ENCODE data around the gene KCNMA1.
A peak's percentile ranks its signal among the peaks of the same experiment; 100 is the strongest.

- TF ChIP-seq EP300 (IDR thresholded peaks at IDR 0.05) = no peak
- TF ChIP-seq, protein P1, sequence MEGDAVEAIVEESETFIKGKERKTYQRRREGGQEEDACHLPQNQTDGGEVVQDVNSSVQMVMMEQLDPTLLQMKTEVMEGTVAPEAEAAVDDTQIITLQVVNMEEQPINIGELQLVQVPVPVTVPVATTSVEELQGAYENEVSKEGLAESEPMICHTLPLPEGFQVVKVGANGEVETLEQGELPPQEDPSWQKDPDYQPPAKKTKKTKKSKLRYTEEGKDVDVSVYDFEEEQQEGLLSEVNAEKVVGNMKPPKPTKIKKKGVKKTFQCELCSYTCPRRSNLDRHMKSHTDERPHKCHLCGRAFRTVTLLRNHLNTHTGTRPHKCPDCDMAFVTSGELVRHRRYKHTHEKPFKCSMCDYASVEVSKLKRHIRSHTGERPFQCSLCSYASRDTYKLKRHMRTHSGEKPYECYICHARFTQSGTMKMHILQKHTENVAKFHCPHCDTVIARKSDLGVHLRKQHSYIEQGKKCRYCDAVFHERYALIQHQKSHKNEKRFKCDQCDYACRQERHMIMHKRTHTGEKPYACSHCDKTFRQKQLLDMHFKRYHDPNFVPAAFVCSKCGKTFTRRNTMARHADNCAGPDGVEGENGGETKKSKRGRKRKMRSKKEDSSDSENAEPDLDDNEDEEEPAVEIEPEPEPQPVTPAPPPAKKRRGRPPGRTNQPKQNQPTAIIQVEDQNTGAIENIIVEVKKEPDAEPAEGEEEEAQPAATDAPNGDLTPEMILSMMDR (IDR thresholded peaks at IDR 0.05) = peak in 1 of 3 experiments; percentile 2
Measured at GRCh38 chr10:77553311-77553710, 84.3 kb downstream of the KCNMA1 start.
